NCI-H774 (cell line): Measurements from ENCODE around the gene EPB41L4B.

Source experiments
- DNase-seq: peaks from one replicate; lab custom pipeline; 2025; lab: John Stamatoyannopoulos, UW

The EPB41L4B gene

GRCh38 chr9:109269839-109270238 is 51.0 kb downstream of the EPB41L4B start:
- no peak for DNase-seq

- no peak for DNase-seq
Observed at GRCh38 chr9:109269081-109269480, 51.8 kb downstream of the EPB41L4B start.

- DNase-seq, result no peak
Observed at GRCh38 chr9:109267555-109267954, 53.3 kb downstream of the EPB41L4B start.

- DNase-seq, result peak; percentile 58
Observed at GRCh38 chr9:109264877-109265587, 55.8 kb downstream of the EPB41L4B start.

- no peak for DNase-seq
Observed at GRCh38 chr9:109263358-109263757, 57.5 kb downstream of the EPB41L4B start.

GRCh38 chr9:109258481-109259302 is 62.2 kb downstream of the EPB41L4B start:
- DNase-seq, result no peak

GRCh38 chr9:109256336-109256735 is 64.5 kb downstream of the EPB41L4B start:
- DNase-seq, result no peak

GRCh38 chr9:109255394-109255793 is 65.5 kb downstream of the EPB41L4B start:
- no peak for DNase-seq

GRCh38 chr9:109254317-109254716 is 66.5 kb downstream of the EPB41L4B start:
- no peak for DNase-seq

GRCh38 chr9:109253637-109254284 is 67.1 kb downstream of the EPB41L4B start:
- no peak for DNase-seq

GRCh38 chr9:109253241-109253636 is 67.6 kb downstream of the EPB41L4B start:
- no peak for DNase-seq

- DNase-seq, result no peak
Observed at GRCh38 chr9:109252291-109252690, 68.6 kb downstream of the EPB41L4B start.

GRCh38 chr9:109251776-109252106 is 69.1 kb downstream of the EPB41L4B start:
- no peak for DNase-seq

GRCh38 chr9:109251080-109251775 is 69.6 kb downstream of the EPB41L4B start:
- peak; percentile 92 for DNase-seq

GRCh38 chr9:109250771-109251079 is 70.1 kb downstream of the EPB41L4B start:
- DNase-seq, result no peak

- DNase-seq, result no peak
Observed at GRCh38 chr9:109250311-109250741, 70.5 kb downstream of the EPB41L4B start.

- no peak for DNase-seq
Observed at GRCh38 chr9:109249615-109250014, 71.2 kb downstream of the EPB41L4B start.

GRCh38 chr9:109248133-109248581 is 72.7 kb downstream of the EPB41L4B start:
- DNase-seq, result no peak

- no peak for DNase-seq
Observed at GRCh38 chr9:109247228-109247627, 73.6 kb downstream of the EPB41L4B start.

GRCh38 chr9:109246533-109246932 is 74.3 kb downstream of the EPB41L4B start:
- DNase-seq, result no peak

GRCh38 chr9:109245310-109245897 is 75.5 kb downstream of the EPB41L4B start:
- no peak for DNase-seq
